GM19099 (cell line): ENCODE measurements around the gene DYNC1I1.

ENCODE experiments used
- POLR2A ChIP-seq: IDR thresholded peaks from 3 replicates; pipeline ENCODE4 v1.6.1; 2011; ENCODE audit warnings: low read depth; ENCODE audit not compliant: insufficient read length; ENCODE audit errors: extremely low read depth

Gene DYNC1I1

DNA sequence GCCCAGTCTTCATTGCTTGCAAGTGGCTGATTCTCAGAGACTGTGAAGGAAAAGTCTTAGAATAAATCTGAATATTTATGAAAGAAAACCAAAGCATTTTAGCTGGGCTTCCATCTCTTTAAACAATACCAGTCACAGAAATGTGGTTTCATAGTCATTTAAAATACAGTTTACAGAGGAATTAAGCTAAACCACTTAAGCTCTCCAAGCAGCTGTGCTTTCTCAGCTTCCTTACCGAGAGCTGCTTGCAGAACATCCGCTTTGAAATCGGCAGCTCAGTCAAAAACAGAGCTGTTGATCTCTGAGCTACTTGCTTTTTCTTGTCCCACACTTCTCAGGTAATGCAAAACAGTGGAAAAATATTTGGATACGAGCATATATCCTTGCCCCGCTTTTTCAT, 134.5 kb downstream of the DYNC1I1 start:
- no peak for TF ChIP-seq POLR2A

DNA sequence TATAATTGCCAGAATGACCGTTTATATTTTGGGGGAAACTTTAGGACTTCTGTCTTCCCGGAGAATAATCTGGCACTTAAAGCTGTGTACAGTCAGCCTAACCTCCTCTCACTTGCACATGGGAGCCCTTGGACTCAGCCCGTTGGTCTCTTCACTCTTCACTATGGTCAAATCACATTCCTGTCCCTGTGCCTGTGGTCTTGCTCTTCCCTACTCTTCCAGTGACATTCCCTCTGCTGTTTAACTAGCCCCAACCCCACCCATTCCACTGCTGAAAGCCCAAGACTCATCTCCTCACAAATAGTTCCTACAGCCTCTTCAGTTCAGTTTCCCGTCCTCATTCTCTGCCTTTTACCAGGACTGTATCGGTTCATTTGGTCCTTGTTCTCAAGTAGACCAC, 135.0 kb downstream of the DYNC1I1 start:
- no peak for TF ChIP-seq POLR2A

DNA sequence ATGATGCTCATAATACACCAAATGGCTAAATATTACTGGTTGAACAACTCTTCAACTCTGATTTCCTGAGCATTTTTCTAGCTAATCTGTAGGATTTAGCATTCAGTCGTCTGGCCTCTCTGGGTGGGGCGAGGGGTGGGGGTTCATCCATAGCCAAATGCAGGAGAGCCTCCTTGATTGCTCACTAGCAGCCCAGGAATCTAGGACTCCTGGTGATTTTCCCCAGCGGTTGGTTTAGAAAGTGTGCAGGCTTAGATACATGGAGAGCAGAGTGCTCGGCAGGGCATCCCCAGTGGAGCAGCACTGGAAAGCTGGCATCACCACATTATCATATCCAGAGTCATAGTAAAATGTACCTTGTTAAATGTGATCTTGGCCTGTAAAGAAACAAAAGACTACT, 136.1 kb downstream of the DYNC1I1 start:
- TF ChIP-seq POLR2A, result no peak

DNA sequence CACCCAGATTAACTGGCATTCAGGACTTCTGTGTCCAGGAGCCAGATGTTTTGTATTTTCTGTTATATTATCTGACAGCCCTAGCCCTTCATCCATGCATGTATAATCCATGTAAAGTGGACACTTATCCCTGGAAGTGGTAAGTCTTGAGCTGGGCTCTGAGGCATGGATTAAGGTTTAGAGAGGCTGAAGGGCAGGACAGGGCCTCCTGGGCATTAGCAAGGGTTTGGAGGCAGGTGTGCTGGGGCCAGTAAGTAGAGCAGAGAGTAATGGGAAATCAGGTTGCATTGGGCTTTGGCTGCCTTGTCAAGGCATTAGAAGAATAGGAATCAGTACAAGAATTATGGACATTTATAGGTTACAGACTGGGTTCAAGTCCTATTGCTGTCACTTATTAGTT, 138.0 kb downstream of the DYNC1I1 start:
- no peak for TF ChIP-seq POLR2A

DNA sequence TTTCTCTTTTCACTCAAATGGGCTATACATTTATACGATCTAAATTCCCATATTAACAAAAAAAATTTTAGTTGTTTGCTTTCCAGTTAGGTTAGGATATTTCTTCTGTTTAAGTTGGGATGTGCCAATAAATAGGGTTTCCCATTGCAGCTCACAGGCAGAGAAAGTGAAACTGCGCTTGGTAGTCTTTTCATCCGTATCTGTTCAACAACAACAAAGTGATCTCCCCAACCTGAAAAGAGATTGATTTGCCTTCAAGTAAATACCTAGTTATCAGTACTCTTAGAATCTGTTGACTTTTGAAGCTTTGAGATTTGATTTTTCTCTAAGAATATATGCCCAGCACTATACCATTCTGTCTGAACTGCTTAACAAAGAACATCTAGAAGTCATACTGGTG, 143.4 kb downstream of the DYNC1I1 start:
- TF ChIP-seq POLR2A, result no peak

DNA sequence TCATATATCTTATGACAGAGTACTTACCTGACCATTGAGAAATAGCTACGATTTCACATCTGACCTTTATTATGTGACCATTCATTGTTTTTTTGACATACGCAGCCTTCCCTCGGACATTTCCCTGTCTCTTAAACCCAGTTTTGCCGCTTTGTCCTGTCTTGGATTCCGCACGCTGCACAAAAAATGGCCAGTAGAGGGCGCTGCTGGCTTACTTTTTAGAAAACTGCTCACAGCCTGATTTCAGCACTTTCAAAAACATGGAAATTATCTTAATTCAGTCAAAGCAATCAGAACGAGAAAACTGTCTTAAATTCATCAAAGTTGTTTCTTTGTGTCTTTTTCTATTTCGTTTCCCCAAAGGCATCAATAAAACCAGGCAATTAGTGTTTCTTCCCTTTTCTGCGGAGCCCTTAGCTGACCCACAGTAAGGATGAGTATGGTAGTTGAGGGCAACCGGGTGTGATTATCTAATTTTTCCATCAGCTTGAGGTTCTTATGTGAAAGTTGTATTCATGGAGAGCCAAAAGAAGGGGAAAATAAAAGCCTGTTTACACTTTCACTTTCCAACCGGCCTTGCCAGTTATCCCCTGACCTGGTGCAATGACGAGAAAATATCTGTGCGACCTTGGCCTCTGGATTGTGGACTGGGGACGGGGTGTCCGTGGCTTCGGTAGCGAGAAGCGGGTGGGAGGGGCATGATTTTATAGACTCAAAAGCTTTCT, 144.4 kb downstream of the DYNC1I1 start:
- no peak for TF ChIP-seq POLR2A

DNA sequence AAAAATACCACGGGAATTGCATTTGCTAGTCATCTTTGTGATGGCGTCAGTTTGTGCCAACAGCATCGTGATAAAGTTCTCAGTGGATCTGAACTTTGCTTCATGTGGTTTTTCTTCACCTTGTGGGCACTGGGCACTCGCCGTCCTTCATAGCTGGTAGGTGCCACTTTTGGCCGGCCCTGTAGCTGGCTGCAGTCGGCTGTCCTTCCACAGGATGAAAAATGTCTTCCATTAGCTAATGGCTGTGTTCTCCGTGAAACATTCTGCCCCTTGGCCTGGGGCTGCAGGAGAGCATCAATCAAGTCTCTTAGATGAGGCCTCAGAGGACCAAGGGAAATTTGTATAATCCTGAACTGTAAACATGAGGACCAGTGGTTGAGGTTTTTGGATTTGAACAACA, 145.3 kb downstream of the DYNC1I1 start:
- no peak for TF ChIP-seq POLR2A

DNA sequence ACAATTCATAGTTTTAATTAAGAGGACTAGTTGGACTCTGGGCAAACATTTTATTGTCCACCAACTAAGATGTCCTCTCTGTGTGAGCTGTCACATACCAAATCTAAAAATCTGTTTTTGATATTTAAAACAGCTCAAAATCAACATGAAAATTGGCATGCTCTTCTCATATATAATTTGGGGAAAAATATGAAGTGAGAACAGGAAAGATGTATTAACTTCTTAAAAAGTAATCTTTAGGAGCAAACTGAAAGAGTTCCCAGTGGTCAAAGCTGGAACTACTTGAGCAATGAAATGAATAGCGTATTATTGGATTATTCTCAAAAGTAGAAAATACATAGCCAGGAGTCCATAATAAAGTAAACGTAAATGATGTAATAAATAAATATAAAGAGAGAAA, 147.2 kb downstream of the DYNC1I1 start:
- no peak for TF ChIP-seq POLR2A

DNA sequence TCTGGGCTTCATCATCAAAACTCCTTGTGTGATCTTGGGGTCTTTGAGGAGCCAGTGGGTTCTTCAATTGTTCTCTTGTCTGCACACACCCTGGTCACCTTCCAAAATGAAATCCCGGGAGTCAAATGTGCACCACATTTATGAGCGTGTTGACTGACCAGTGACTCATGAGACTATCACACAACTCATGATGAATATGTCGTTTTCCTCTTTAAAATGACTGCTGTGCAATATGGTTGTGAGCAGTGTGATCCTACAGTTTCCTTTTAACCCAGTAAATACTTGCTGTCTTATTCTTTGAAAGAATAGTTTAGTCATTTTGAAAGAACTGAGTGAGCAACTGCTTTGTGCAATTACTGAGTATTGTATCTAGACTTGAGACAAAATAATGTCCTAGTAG, 149.2 kb downstream of the DYNC1I1 start:
- no peak for TF ChIP-seq POLR2A

DNA sequence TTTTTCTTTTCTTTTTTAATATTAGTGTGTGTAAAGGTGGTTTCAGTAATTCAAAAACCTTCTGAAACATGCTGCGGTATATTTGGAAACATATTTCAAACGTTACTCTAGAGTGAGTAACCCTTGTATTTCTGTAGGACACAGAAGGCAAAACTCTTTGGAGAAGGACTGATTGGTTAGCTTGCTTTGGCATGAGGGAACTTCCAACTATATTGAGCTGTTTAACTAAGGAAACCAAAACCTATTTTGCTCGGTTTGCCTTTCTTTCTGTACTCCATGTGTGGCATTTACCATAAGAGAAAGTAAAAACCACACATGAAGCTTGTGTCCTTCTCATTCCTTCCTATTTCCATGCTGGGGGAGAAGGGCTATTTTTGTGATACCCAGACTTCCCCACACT, 149.8 kb downstream of the DYNC1I1 start:
- no peak for TF ChIP-seq POLR2A

DNA sequence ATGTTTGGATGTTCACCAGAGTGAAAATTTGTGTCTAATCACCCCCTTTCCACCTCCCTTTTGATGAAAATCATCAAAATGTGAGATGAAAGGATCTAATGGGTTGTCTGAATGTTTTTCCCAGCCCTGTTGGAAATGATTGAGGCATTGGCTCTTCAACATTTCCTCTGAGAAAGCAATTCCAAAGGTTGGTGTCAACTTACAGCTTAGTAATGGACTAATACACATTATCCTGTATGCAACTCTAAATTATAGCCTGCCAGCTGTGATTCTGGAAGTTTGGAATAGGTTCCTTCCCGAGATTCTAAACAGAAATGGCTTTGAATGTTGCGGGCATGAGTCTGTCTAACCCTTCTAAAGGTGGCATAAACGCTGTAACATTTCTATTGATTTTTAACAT, 152.9 kb downstream of the DYNC1I1 start:
- TF ChIP-seq POLR2A, result no peak

DNA sequence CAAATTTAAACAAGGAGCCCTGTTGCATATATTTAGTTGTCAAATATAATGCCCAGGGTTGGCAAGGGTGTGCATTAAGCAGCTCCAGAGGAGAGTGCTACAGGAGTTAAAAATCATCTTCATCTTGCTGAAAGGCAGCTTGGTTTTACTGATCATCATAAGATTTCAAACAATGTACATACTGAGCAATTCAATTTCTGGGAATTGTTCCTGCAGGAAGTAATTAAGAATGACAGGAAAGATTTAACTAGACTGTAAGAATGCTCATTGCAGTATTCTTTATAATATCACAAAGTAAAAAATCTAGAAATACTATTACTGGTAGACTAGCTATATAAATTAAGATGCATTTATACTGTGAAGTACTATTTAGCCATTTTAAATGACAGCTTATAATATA, 153.6 kb downstream of the DYNC1I1 start:
- TF ChIP-seq POLR2A, result no peak

DNA sequence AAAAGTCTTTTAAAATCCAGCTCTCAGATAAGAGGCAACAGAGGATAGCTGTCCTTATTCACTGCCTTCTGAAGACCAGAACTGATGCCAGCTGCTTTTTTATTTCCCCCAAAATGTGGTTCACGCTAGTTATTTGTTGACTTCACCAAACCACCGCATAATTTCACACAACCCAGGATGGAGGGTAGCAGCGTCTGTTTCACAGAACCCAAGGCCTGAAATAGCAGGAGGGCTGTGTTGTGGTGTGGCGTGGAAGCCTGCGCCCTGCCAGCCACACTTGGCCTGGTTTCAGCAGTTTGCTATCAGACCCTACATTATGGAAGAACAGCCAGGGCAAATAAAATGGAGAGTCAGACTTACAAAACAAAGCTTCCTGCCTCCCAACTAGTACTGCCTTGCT, 155.4 kb downstream of the DYNC1I1 start:
- TF ChIP-seq POLR2A, result no peak

DNA sequence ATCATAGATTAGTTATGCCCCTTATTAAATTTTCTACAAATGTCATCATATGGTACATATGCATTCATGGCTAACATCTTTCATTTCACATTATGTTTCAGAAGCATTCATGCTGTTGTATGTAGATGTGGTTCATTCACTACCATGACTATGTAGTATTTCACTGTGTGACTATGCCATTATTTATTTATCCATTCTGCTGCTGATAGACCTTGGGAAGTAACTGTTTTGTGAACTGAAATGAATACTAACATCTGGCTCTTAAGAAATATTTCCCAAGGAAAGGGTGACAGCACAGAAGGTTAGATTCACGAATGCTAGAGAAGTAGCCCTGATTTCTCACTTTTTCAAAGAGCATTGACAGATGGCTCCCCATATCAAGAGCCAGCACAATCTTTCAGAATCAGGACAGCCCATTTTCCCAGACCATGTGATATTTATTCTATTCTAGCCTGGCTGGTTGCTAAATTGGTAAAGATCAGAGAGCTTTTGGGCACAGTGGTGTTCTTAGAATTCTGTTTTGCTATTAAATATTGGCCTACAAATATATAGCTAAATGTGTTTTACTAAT, 157.4 kb downstream of the DYNC1I1 start:
- TF ChIP-seq POLR2A, result no peak

DNA sequence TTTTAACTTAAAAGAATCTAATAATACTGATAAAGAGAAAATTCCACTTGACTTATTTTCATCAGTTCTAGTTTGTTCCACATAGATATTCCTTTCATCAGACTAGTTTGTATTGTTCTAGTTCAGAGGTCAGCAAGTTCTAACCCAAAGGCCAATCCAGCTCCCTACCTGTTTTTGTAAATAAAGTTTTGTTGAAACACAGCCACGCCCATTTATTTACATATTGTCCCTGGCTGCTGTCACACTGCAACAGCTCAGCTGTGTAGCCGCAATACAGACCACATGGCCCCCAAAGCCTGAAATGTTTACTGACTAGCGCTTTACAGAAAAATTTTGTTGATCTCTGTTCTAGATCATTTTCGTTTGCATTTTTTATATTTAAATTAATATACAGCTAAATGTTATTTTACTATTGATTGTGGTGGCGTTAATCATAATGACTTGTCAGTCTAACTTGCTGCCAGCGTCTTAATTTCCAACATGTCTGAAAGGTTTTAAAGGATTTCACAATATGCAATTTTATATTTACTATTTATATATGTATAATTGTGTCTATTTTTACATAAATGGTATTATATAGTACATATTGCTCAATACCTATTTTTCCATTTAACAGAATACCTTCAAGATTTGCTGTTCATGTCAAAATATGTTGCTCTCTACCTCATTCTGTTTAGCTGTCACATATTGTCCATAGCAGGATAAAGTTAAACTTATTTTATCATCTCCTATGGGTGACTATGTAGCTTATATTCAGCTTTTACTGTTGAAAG, 159.3 kb downstream of the DYNC1I1 start:
- no peak for TF ChIP-seq POLR2A

DNA sequence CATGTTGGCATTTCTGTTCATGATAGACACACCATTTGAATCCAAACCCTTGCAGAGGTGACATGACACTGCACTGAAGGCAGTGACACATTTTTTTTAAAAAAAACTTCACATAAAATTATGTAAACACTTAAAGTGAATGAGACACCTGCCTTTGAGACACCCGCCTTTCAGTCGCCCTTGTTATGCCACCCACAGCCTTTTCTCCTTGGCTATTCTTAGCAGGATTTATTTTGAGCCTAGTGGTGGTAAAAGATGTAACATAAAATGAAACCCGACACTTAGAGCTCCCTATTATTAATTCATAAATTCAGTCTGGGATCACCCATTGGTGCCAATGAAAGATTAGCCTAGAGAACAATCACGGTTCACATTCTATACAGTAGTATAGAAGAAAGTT, 161.3 kb downstream of the DYNC1I1 start:
- TF ChIP-seq POLR2A, result no peak
